ENCODE data around the gene COX15. TPM values are rescaled to one million over a fixed set of nuclear protein-coding genes. Genes with fewer than 3 reads are reported as not detected.

Gene COX15
- total and polyA plus RNA-seq, 2 of the 8 experiments (the other 6 are each of a cell fraction or from before 2014, with no cell fraction given) = 17.5 to 36.6 TPM

- no peak overlapping the region for H4K5ac ChIP-seq (ENCODE audit: insufficient read length, low read depth, low read length)
- H3K18ac ChIP-seq (ENCODE audit: extremely low read depth, low read length) = no peak overlapping the region
- H3K4ac ChIP-seq (replicated peaks; ENCODE audit: insufficient read length, low read depth, low read length) = no peak overlapping the region
- no peak overlapping the region for H4K8ac ChIP-seq (ENCODE audit: extremely low read depth, insufficient read depth, low read length)
- H3K27ac ChIP-seq (ENCODE audit: low read depth, low read length) = no peak overlapping the region
- no peak overlapping the region for H2BK5ac ChIP-seq (ENCODE audit: low read depth, low read length)
- H3K23ac ChIP-seq (ENCODE audit: insufficient read length) = no peak overlapping the region
- no peak overlapping the region for H2BK12ac ChIP-seq (ENCODE audit: low read depth, low read length)
- no peaks in the 10 kb centered on the region for H3K9me3 ChIP-seq (ENCODE audit: insufficient read depth in 2 of 2, low read depth in 1 of 2, low read length in 1 of 2)
- H3K36me3 ChIP-seq (ENCODE audit: control insufficient read depth in 2 of 4, insufficient read depth in 4 of 4, low read length in 3 of 4) = peaks cover 7 to 77% (median 39%) of the 10 kb centered on the region in 4 experiments
- no peaks in the 10 kb centered on the region for H3K4me1 ChIP-seq (replicated peaks in 1 of 4; ENCODE audit: control insufficient read depth in 3 of 4, insufficient read depth in 4 of 4, low read length in 3 of 4)
- H4K91ac ChIP-seq (replicated peaks; ENCODE audit: insufficient read length, low read length) = no peak overlapping the region
- H2BK120ac ChIP-seq (replicated peaks; ENCODE audit: low read depth, low read length) = no peak overlapping the region
- peaks cover 0 to 5% of the 10 kb centered on the region in 2 experiments for H4K20me1 ChIP-seq (replicated peaks in 1 of 2; ENCODE audit: control insufficient read depth in 1 of 2, insufficient read depth in 2 of 2, low read length in 2 of 2)
- POLR2A ChIA-PET (ENCODE audit: partially characterized antibody) = interaction anchor here (0.8 to 1.5 kb wide), 2 partner anchors 8 to 15 kb away, joined by 4 to 6 read pairs; partner anchors contain the start of genes COX15 and CUTC
- 95% methylated on average over 2 of the region's 2 CpGs; no CpG with 5 or more reads in 1 of the 2 experiments for WGBS, 2 experiments (ENCODE audit: extremely low coverage in 1 of 2, insufficient coverage in 1 of 2, insufficient read length in 1 of 2, insufficient replicate concordance in 2 of 2, low coverage in 1 of 2, low lambda C conversion rate in 2 of 2, missing lambda C conversion rate in 1 of 2)
- no peaks in the 10 kb centered on the region for H3K23me2 ChIP-seq (ENCODE audit: low read depth, low read length)
- no peak for FAIRE-seq
- CTCF ChIA-PET (ENCODE audit: partially characterized antibody) = interaction anchor here (0.6 to 1.5 kb wide), 3 partner anchors 12 to 30 kb away, joined by 3 to 4 read pairs (median 3); no protein-coding TSS in a partner anchor
- DNase-seq (ENCODE audit: low read depth in 1 of 2, low spot score in 2 of 2) = no peak
- no peaks in the 10 kb centered on the region for H3K27me3 ChIP-seq (replicated peaks in 1 of 4; ENCODE audit: control insufficient read depth in 3 of 4, extremely low read depth in 1 of 4, insufficient read depth in 3 of 4, low read length in 3 of 4)
- H3K9ac ChIP-seq (replicated peaks in 1 of 4; ENCODE audit: extremely low read depth in 1 of 4, low read depth in 3 of 4, low read length in 3 of 4) = no peak overlapping the region
- H3K14ac ChIP-seq (ENCODE audit: insufficient read length) = no peak overlapping the region
- H3K4me3 ChIP-seq (ENCODE audit: extremely low read depth in 1 of 4, insufficient read depth in 2 of 4, low read depth in 3 of 4, low read length in 4 of 4) = no peak overlapping the region
- H2BK15ac ChIP-seq (ENCODE audit: low read length) = no peak overlapping the region
- no peak overlapping the region for H2AFZ ChIP-seq (ENCODE audit: low read length)
- H3K4me2 ChIP-seq (ENCODE audit: insufficient read depth in 1 of 2, low read depth in 2 of 2, low read length in 2 of 2) = no peak overlapping the region
- no peak overlapping the region for H2AK5ac ChIP-seq (ENCODE audit: low read depth, low read length)
- H3K56ac ChIP-seq (replicated peaks; ENCODE audit: insufficient read length, low read depth, low read length) = no peak overlapping the region
- H3K79me2 ChIP-seq (ENCODE audit: control insufficient read depth in 1 of 2, insufficient read depth in 2 of 2, low read length in 2 of 2) = no peaks in the 10 kb centered on the region
- H2BK20ac ChIP-seq (ENCODE audit: low read length) = no peak overlapping the region
- H3K79me1 ChIP-seq (ENCODE audit: low read depth, low read length) = no peaks in the 10 kb centered on the region
- TF ChIP-seq SIN3A (conservative IDR thresholded peaks at IDR 0.05 in 1 of 2, IDR thresholded peaks at IDR 0.05 in 1 of 2; ENCODE audit: low read depth in 1 of 2, low read length in 2 of 2) (no peak), POU5F1 (IDR thresholded peaks at IDR 0.05; ENCODE audit: low read depth, low read length) (no peak), CEBPB (IDR thresholded peaks at IDR 0.05; ENCODE audit: low read depth, low read length) (no peak), FOSL1 (IDR thresholded peaks at IDR 0.05; ENCODE audit: insufficient read depth, low read depth, low read length) (no peak), CTBP2 (IDR thresholded peaks at IDR 0.05; ENCODE audit: borderline replicate concordance, insufficient read depth, insufficient read length, low read length) (no peak), BCL11A (IDR thresholded peaks at IDR 0.05; ENCODE audit: low read depth in 2 of 2, low read length in 2 of 2) (no peak), HDAC6 (IDR thresholded peaks at IDR 0.05; ENCODE audit: low read depth, low read length) (no peak), RAD21 (IDR thresholded peaks at IDR 0.05 in 1 of 2, conservative IDR thresholded peaks at IDR 0.05 in 1 of 2; ENCODE audit: low read depth in 2 of 2, low read length in 2 of 2) (no peak), CREB1 (IDR thresholded peaks at IDR 0.05) (no peak), NRF1 (IDR thresholded peaks at IDR 0.05; ENCODE audit: low read depth, low read length) (no peak), PHF8 (conservative IDR thresholded peaks at IDR 0.05; ENCODE audit: low read depth, low read length) (no peak), KDM5A (IDR thresholded peaks at IDR 0.05; ENCODE audit: low read length) (no peak)
These were observed 8.3 kb upstream of the COX15 start for GRCh38 chr10:99740260-99740659.
